Stimulated activated CD8-positive, alpha-beta memory T cell treated with anti-CD3 and anti-CD28 coated beads, Interleukin-12 subunit alpha, Interleukin-12 subunit beta, amount 100 ng/mL, for 1 hour (primary cell): Measurements from ENCODE around the gene TMEM176B.
"Not testable (repeated sequence)": the region's sequence is repeated elsewhere in the genome, so short reads cannot be mapped to it uniquely, and the experiment has no call there.

Experiments
- DNase-seq: peaks from one replicate; pipeline ENCODE4 v3.0.0-alpha.2; 2020; ENCODE audit warnings: low read depth

TMEM176B gene

GRCh38 chr7:150823043-150823442, 22.9 kb upstream of the TMEM176B start:
- no peak for DNase-seq

- no peak for DNase-seq
Observed at GRCh38 chr7:150820578-150821198, 20.5 kb upstream of the TMEM176B start.

GRCh38 chr7:150820148-150820547, 20.0 kb upstream of the TMEM176B start:
- DNase-seq = no peak

DNA sequence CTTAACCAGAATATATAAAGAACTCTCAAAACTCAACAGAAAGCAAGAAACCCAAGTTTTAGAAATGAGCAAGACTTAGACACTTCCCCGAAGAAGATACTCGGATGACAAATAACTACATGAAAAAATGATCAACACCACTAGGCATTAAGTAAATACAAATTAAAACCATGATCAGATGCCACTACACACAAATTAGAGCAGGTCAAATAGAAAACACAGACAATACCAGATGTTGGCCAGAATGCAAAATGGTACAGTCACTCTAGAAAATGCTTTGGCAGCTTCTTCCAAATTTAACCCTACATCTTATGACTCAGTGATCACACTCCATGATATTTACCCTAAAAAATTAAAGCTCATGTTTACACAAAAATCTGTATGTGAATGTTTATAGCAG, 18.8 kb upstream of the TMEM176B start:
- DNase-seq = no peak

- no peak for DNase-seq
Observed at GRCh38 chr7:150814328-150815001, 14.3 kb upstream of the TMEM176B start.

- not testable (repeated sequence) for DNase-seq
Observed at GRCh38 chr7:150807616-150808438, 7.7 kb upstream of the TMEM176B start.

GRCh38 chr7:150806863-150807262, 6.7 kb upstream of the TMEM176B start:
- no peak for DNase-seq

DNA sequence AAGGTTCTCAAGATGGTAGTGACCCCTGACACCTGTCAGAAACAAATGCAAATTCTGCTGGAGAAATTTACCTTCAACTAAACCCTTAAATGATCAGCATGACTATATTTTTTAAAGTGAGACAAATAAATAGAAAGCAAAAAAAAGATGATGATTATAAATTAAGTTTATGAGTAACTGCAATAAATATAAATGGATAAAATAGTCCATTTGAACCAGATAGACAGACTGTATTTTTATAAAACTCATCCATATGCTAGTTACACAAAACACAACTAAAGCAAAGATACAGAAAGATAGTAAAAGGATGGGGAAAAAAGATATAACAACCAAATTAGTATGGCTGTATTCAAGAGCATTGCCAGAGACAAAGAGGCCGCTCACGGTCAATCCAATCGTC, 6.3 kb upstream of the TMEM176B start:
- no peak for DNase-seq

- no peak for DNase-seq
Observed at GRCh38 chr7:150805864-150806263, 5.7 kb upstream of the TMEM176B start.

GRCh38 chr7:150804802-150805201, 4.6 kb upstream of the TMEM176B start:
- DNase-seq = no peak

- no peak for DNase-seq
Observed at GRCh38 chr7:150803161-150803860, 3.1 kb upstream of the TMEM176B start.

- DNase-seq = no peak
Observed at GRCh38 chr7:150801946-150802771, 2.0 kb upstream of the TMEM176B start.

GRCh38 chr7:150801242-150801945, 1.2 kb upstream of the TMEM176B start:
- no peak for DNase-seq

- no peak for DNase-seq
Observed at GRCh38 chr7:150800581-150801241, 547 bp upstream of the TMEM176B start, which contains the start of gene TMEM176A. Gene TMEM176A, plus strand, starts transcription at chr7:150800769. Its CDS starts 782 bp downstream, at chr7:150801551.

DNA sequence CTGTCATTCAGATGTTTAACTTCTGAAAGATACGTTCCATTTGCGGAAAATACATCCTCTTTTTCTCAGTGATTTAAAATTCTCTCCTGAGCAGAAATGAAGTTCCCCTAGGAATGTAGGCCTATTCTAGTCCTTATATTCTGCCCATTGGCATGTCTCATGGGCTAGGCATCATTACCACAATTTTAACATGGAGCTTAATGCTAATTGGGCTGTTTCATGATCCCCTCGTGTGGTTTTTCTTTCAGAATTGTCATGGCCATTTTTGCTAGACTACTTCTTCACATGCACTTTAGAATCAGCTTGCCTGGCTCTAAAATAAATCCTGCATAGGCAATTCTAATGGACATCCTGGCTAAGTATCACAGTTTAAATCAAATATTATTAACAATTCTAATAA, 1.0 kb downstream of the TMEM176B start:
- DNase-seq = no peak

DNA sequence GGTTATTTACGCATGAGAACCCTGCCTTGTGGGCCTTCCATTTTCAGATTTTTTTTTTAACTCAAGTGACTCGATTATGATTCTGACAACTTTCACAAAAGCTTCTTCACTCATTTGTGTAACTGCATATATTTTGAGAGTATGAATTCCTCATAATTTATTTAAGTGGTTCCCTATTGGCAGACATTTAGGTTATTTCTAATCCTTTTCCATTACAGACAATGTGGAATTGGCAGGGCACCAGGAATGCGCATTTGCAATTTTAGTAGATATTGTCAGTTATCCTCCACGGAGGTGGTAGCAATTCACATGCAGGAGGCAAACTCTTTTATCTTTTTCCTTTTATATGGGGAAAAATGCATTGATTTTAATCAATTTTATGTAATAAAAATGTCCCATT, 2.5 kb downstream of the TMEM176B start:
- no peak for DNase-seq

GRCh38 chr7:150793569-150794238, 6.5 kb downstream of the TMEM176B start:
- DNase-seq = no peak

- no peak for DNase-seq
Observed at GRCh38 chr7:150791746-150792452, 8.3 kb downstream of the TMEM176B start.

GRCh38 chr7:150791304-150791703, 8.9 kb downstream of the TMEM176B start:
- no peak for DNase-seq
